Mucosa of gallbladder (tissue), 1 donor: ENCODE results near the gene IRF2BP2. TPM values are rescaled to one million over a fixed set of nuclear protein-coding genes. Genes with fewer than 3 reads are reported as not detected.

Source experiments
- DNase-seq: peaks from one replicate; pipeline ENCODE4 v3.0.0-alpha.2; 2020; ENCODE audit warnings: low spot score
- total RNA-seq: library from RNA; stranded (reverse); gene quantifications from one replicate; pipeline ENCODE4 v1.2.1, GENCODE V29; 2021
- donor health status: DM: no; HTN: no; CAD: no.

The IRF2BP2 gene
- total RNA-seq, 1 donor from 2014 or later, result 231 TPM

DNA sequence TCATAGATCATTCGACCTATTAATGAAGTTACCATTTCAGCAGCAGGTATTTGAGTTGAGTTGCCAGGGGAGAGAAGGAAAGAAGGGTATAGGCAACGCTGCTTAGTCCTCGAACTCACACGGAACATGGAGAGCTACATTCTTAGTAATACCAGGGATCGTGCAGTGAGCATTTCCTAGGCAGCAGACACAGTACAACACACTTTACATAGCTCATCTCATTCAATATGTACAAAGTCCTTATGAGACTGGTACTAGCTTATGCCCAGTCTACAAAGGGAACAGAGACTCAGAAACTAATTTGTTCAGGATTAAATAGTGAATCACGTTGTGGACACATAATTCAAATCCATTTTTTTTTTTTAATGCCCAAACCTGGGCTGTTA lies 25.6 kb downstream of the IRF2BP2 start:
- no peak for DNase-seq

- DNase-seq, result no peak
Measured at GRCh38 chr1:234583755-234584419, 26.1 kb downstream of the IRF2BP2 start.

DNA sequence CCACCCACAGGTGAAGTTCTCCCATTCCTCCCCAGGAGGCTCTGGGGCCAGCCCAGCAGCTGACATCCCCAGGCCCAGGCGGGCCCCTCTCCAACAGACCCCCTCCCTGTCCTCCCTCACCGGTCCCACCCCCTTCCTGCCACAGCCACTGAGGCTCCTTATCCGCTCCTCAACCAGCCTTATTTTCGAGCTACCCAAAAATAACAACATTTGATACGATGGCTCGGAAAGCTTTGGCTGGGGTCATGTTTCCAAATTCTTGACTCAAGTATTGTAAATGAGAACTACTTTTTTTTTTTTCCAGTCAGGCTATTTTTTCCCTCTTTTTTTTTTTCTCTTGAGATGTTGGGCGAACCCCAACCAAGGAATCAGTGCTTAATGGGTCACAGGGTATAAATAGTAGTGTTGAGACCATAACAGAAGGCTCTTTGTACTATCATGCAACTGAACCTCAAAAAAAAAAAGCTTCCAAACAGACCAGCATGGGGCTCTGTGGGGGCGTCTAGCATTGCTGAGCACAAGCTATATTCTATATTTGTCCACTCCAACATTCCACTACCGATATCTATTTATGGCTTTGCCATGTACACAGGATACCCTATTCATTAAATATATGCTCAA lies 27.2 kb downstream of the IRF2BP2 start:
- no peak for DNase-seq

DNA sequence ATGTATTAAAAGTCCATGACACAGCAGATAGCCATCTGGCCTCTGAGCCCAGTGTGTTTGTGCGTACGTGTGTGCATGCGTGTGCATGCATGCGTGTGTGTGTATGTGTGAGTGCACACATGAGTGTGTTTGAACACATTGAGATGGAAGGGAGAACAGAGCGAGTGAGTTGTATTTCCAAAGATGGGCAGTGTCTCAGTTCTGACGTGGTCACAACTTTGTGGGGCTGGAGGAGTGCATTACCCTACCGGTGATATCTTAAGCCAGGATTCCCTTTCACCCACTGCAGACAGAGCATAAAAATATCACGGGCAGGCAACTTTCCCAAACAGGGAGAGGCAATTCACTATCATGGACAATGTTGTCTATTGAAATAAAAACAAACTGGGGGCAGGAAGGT lies 27.8 kb downstream of the IRF2BP2 start:
- DNase-seq, result no peak

DNA sequence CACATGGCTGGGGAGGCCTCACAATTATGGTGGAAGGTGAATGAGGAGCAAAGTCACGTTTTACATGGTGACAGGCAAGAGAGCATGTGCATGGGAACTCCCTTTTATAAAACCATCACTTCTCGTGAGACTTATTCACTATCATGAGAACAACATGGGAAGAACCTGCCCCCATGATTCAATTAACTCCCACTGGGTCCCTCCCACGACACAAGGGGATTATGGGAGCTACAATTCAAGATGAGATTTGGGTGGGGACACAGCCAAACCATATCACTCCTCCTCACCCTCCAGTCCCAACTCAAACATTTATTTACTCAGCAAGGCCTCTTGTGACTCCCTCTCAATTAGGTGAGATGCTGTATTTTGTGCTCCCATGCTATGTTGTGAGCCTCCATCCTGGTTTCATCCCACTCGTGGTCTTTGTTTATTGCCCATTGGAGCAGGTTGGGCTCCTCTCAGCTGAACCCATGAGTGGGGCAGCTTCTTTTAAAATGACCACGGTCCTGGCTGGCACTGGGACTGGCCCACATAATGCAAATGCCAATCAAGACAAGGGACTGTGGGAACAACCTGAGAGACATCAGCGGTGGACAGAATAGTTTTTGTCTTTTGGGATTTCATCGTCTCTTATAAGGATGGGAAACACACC lies 28.8 kb downstream of the IRF2BP2 start:
- no peak for DNase-seq

GRCh38 chr1:234579967-234580366 lies 30.0 kb downstream of the IRF2BP2 start:
- no peak for DNase-seq

DNA sequence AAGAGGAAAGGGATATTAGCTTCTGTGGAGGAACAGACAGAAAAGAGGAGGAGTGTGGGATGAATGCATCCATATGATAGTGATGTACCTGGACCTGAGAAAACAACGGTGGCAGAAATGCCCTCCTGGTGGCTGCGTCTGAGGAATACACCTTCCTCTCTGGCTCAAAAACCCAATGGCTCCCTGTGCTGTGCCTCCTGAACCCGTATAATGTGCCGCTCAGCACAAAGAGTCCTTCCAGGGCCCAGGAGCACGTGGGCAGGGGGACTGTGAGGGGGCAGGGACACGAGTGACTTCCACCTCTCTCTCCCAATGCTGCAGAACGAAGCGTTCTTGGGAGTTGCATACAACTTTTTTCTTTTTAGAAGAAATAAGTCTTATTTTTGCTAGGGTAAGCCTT lies 31.2 kb downstream of the IRF2BP2 start:
- no peak for DNase-seq

DNA sequence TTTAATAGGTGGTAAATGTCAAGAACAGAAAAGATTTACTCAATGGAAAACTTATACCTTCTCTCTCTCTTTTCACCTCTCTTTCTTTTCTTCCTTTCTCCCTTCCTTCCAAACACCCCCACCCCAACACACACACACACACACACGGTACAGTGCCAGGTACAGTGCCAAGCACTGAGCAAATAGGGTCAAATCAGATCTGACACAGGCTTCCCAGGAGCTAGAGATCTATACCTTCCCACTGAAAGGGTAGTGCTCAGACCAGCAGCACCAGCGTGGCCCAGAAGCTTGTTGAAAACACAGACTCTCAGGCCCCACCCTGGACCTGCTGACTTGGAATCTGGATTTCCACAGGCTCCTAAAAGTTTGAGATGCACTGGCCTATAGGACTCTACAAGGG lies 31.9 kb downstream of the IRF2BP2 start:
- no peak for DNase-seq

GRCh38 chr1:234573711-234574299 lies 36.2 kb downstream of the IRF2BP2 start:
- no peak for DNase-seq

GRCh38 chr1:234572966-234573365 lies 37.0 kb downstream of the IRF2BP2 start:
- DNase-seq, result no peak

DNA sequence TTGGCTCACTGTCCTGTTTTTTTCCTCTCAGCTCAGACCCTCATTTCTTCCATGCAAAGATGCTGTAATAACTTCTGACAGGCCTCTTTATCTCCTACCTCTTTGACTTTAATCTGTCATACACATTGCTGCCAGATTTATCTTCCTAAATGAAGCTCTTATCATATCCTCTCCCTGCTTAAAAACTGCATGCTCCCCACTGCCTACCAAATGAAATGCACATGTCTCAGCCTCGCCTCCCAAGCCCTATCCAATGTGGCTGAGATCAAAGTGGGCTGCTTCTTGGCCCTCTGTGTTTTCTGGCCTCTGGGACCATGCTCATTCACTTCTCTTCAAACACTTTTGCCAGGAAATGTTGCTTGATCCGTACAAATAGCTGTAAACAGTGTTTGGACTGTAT lies 38.3 kb downstream of the IRF2BP2 start:
- no peak for DNase-seq

- DNase-seq, result no peak
Measured at GRCh38 chr1:234570329-234571120, 39.5 kb downstream of the IRF2BP2 start.

DNA sequence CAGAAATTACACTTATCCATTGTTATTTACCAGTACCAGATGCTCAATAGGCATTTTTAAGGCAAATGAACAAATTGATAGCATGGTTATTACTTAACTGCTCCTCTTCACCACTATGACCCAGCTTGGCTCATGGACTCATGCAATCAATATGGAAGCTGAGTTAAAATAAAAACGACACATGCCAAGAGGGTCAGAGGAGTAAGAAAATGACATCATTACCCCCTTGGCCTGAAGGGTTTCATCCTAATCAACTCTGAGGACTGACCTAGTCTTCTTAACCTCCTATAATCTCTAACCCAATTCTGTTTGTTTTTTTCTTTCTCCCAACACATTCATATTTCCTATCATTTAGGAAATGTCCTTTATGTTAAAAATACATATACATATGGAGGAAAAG lies 41.6 kb downstream of the IRF2BP2 start:
- DNase-seq, result no peak

- no peak for DNase-seq
Measured at GRCh38 chr1:234565132-234565531, 44.8 kb downstream of the IRF2BP2 start.

- peak; percentile 45 for DNase-seq
Measured at GRCh38 chr1:234564035-234565029, 45.6 kb downstream of the IRF2BP2 start.

- DNase-seq, result no peak
Measured at GRCh38 chr1:234562334-234562733, 47.6 kb downstream of the IRF2BP2 start.

- no peak for DNase-seq
Measured at GRCh38 chr1:234561319-234561718, 48.7 kb downstream of the IRF2BP2 start.

DNA sequence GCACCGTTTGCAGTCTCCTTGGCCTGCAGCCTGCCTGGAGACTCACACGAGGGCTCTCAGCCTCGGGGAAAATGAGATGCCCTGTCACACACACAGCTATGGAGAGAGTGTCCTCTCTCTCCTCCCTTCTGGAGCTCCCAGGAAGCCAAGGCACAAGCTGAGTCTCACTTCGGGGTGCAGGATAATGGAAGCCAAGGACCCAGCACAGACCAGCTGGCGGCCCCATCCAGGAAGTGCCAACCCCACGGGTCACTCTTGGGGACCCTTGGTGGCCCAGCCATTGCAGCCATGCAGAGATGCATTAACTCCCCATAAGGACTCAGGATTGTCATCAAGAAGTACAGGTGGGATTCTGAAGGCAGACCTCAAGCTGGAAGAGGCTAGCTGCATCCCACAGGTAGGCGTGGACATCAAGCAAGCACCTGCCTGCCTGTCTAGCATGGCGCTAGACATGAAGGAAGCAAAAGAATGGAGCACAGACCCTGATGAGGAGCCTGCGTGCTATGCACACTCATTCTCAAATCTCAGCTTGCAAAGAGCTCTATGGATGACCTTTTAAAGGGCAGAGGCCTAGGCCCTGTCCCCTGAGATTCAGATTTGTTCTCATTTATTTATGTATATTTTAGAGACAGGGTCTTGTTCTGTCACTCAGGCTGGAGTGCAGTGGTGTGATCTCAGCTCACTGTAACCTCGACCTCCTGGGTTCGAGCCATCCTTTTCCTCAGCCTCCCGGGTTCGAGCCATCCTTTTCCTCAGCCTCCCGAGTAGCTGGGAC lies 49.9 kb downstream of the IRF2BP2 start:
- DNase-seq, result no peak

- DNase-seq, result no peak
Measured at GRCh38 chr1:234559152-234559901, 50.7 kb downstream of the IRF2BP2 start.
